Hippocampal formation (tissue), 2 donors: ENCODE measurements around the gene CRTC1.

Experiments
- DNase-seq, 2 donors: peaks; one replicate each; lab custom pipeline; 2025; lab: John Stamatoyannopoulos, UW

Gene CRTC1

GRCh38 chr19:18768046-18768771 lies 84.7 kb downstream of the CRTC1 start:
- no peak for DNase-seq

- DNase-seq, result no peak
These were observed 85.8 kb downstream of the CRTC1 start for GRCh38 chr19:18768997-18769891.

GRCh38 chr19:18769989-18770528 lies 86.6 kb downstream of the CRTC1 start:
- no peak for DNase-seq

- DNase-seq, result no peak
These were observed 87.3 kb downstream of the CRTC1 start for GRCh38 chr19:18770663-18771327.

- DNase-seq, result no peak
These were observed 88.1 kb downstream of the CRTC1 start for GRCh38 chr19:18771328-18772242.

GRCh38 chr19:18772620-18773587 lies 89.4 kb downstream of the CRTC1 start:
- DNase-seq, result no peak

- DNase-seq, result no peak
These were observed 90.2 kb downstream of the CRTC1 start for GRCh38 chr19:18773682-18774081.

- no peak for DNase-seq
These were observed 90.6 kb downstream of the CRTC1 start for GRCh38 chr19:18774107-18774506.

- DNase-seq, result no peak
These were observed 91.4 kb downstream of the CRTC1 start for GRCh38 chr19:18774782-18775444.

- DNase-seq, result no peak
These were observed 92.3 kb downstream of the CRTC1 start for GRCh38 chr19:18775586-18776287.

- no peak for DNase-seq
These were observed 92.8 kb downstream of the CRTC1 start for GRCh38 chr19:18776288-18776594.

GRCh38 chr19:18776736-18777135 lies 93.3 kb downstream of the CRTC1 start:
- DNase-seq, result no peak

- DNase-seq, result no peak
These were observed 94.0 kb downstream of the CRTC1 start for GRCh38 chr19:18777301-18778075.

GRCh38 chr19:18778076-18778389 lies 94.6 kb downstream of the CRTC1 start:
- DNase-seq, result no peak

- DNase-seq, result no peak
These were observed 95.5 kb downstream of the CRTC1 start for GRCh38 chr19:18778826-18779495.

- DNase-seq, result no peak
These were observed 96.6 kb downstream of the CRTC1 start for GRCh38 chr19:18780081-18780480.

GRCh38 chr19:18780631-18781030 lies 97.2 kb downstream of the CRTC1 start:
- no peak for DNase-seq
